Kidney epithelial cell (primary cell): ENCODE measurements around the gene ITGB1. TPM values are rescaled to one million over a fixed set of nuclear protein-coding genes. Genes with fewer than 3 reads are reported as not detected.
A peak's percentile ranks its signal among the peaks of the same experiment; 100 is the strongest.

Source experiments
- DNase-seq: peaks from one replicate; pipeline ENCODE4 v3.0.0-alpha.2; 2010; ENCODE audit warnings: low read depth
- H3K27me3 ChIP-seq: 2 replicates; pipeline ENCODE4 v1.6.0; 2011; ENCODE audit warnings: low read length; ENCODE audit not compliant: control insufficient read depth, insufficient read depth
- H3K36me3 ChIP-seq: 2 replicates; pipeline ENCODE4 v1.5.1; 2011; ENCODE audit warnings: low read length; ENCODE audit not compliant: control insufficient read depth, insufficient read depth
- H3K4me3 ChIP-seq: 2 replicates; pipeline ENCODE4 v1.5.1; 2011; ENCODE audit warnings: low read depth, mild to moderate bottlenecking, control low read depth, low read length
- total RNA-seq: library from RNA; depleted of rRNA; stranded (reverse); fragments of >200 nt; gene quantifications from 2 replicates; pipeline ENCODE4 v1.2.3, GENCODE V29; 2015
- TF ChIP-seq, protein P1 (sequence below): IDR thresholded peaks from 2 replicates; pipeline ENCODE4 v1.5.1; 2011; ENCODE audit warnings: mild to moderate bottlenecking, moderate library complexity, low read length, control low read depth, inconsistent platforms; ENCODE audit not compliant: insufficient read depth, poor library complexity, severe bottlenecking

ITGB1 gene
- total RNA-seq, 1 donor from 2014 or later: 2,227 TPM

DNA sequence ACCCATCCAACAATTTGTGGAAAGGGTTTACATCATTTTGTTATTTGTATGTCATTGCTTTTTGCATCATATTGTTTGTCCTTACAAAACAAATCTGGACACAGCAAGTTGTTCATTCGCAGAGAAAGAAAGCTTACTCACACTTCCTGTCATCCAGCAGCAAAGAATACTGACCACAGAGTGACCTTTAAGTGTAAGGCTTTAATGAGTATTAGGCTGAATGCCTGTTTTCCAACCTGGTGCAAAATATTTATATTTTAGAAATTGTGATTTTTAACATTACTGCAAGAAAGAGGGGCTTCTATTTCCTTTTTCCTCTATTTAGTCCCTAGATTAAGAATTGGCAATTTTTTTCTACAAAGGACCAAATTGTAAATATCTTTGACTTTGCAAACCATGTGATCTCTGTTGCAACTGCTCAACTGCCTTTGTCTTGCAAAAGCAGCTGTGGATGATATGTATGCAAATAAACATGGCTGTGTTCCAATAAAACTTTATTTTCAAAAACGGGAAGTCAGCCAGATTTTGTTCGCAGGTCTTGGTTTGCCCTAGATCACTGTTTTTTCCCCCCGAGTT is 27.8 kb upstream of the ITGB1 start:
- TF ChIP-seq, protein P1, sequence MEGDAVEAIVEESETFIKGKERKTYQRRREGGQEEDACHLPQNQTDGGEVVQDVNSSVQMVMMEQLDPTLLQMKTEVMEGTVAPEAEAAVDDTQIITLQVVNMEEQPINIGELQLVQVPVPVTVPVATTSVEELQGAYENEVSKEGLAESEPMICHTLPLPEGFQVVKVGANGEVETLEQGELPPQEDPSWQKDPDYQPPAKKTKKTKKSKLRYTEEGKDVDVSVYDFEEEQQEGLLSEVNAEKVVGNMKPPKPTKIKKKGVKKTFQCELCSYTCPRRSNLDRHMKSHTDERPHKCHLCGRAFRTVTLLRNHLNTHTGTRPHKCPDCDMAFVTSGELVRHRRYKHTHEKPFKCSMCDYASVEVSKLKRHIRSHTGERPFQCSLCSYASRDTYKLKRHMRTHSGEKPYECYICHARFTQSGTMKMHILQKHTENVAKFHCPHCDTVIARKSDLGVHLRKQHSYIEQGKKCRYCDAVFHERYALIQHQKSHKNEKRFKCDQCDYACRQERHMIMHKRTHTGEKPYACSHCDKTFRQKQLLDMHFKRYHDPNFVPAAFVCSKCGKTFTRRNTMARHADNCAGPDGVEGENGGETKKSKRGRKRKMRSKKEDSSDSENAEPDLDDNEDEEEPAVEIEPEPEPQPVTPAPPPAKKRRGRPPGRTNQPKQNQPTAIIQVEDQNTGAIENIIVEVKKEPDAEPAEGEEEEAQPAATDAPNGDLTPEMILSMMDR: no peak
- Histone ChIP-seq H3K36me3 (no peaks in the 10 kb centered on the region), H3K4me3 (no peak overlapping the region), H3K27me3 (no peaks in the 10 kb centered on the region)
- no peak for DNase-seq

DNA sequence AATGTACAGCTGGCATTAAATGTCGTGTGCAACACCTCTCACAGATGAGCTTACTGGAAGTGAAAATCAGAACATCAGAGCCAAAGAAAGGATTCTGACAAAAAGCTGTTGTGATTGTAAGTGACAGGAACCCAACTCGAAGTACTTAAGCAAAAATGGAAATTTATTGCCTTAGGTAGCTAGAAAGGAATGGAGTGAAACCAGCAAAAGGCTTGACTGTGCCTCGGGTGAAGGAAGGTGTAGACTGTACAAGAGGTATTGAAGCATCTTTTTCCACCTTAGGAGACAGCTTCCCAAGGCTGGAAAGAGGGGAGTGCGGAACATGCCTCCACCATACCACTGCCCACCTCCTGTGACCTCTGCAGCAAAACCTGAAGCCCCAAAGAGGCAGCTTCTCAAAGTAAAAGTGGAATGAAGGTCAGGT is 27.3 kb upstream of the ITGB1 start:
- no peaks in the 10 kb centered on the region for H3K27me3 ChIP-seq
- TF ChIP-seq, protein P1: no peak
- no peak for DNase-seq
- no peaks in the 10 kb centered on the region for H3K36me3 ChIP-seq
- H3K4me3 ChIP-seq: no peak overlapping the region

DNA sequence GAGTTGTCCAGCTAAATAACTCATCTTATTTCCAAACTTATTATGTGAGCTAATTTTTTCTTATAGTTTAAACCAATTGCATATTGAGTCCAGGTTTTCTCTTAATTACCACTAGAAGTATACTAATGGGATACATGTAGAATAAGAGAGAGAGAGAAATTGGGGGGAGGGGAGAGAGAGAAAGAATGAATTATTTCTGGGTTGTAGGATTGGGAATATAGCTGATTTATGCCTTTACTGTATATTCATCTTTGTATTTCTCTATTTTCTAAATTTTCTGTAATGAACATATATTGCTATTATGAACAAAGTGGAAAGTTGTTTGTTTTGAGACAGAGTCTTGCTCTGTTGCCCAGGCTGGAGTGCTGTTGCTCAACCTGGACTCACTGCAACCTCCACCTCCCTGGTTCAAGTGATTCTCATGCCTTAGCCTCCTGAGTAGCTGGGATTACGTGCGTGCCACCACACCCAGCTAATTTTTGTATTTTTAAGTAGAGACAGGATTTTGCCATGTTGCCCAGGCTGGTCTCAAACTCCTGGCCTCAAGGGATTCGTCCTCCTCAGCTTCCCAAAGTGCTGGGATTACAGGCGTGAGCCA is 26.1 kb upstream of the ITGB1 start:
- no peaks in the 10 kb centered on the region for H3K27me3 ChIP-seq
- H3K36me3 ChIP-seq: no peaks in the 10 kb centered on the region
- DNase-seq: no peak
- H3K4me3 ChIP-seq: no peak overlapping the region
- TF ChIP-seq, protein P1: no peak

- peak; percentile 89 for DNase-seq
- TF ChIP-seq, protein P1: no peak
- Histone ChIP-seq H3K4me3 (no peak overlapping the region), H3K27me3 (no peaks in the 10 kb centered on the region), H3K36me3 (no peaks in the 10 kb centered on the region)
Measured at GRCh38 chr10:32982911-32983909, 25.2 kb upstream of the ITGB1 start.

DNA sequence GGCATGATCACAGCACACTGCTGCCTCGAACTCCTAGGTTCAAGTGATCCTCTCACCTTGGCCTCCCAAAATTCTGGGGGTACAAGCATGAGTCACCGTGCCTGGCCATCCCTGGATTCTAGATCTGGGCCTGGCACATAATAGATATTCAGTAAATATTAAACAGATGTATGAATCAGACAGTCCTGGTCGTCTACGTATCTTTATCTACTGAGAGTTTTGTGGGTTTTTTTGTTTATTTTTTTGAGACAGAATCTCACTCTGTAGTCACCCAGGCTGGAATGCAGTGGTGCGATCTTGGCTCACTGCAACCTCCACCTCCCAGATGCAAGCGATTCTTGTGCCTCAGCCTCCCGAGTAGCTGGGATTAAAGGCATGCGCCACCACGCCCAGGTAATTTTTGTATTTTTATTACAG is 24.3 kb upstream of the ITGB1 start:
- H3K4me3 ChIP-seq: no peak overlapping the region
- H3K36me3 ChIP-seq: no peaks in the 10 kb centered on the region
- DNase-seq: no peak
- TF ChIP-seq, protein P1: no peak
- H3K27me3 ChIP-seq: no peaks in the 10 kb centered on the region
